K562 (cell line): ENCODE results near the gene ZNF775.

Experiments used
- POLR2G ChIP-seq: fragments of 200-400 bp; formaldehyde crosslinking; IDR thresholded peaks from 2 replicates; pipeline ENCODE4 v1.6.1; 2017; ENCODE audit warnings: low read depth, mild to moderate bottlenecking, antibody characterized with exemption, low read length, moderate library complexity
- SRF ChIP-seq, 2 experiments: fragments of 250-450, 450-650 bp in 1 of 2; sonication (Bioruptor Pico) in 1 of 2; sonication (generic) in 1 of 2; formaldehyde crosslinking; IDR thresholded peaks; 2 replicates each; pipeline versions ENCODE4 v1.5.0 to v1.5.1; 2020 to 2022; ENCODE audit warnings: mild to moderate bottlenecking in 1 of 2, missing genetic modification reagents in 1 of 2

DNA sequence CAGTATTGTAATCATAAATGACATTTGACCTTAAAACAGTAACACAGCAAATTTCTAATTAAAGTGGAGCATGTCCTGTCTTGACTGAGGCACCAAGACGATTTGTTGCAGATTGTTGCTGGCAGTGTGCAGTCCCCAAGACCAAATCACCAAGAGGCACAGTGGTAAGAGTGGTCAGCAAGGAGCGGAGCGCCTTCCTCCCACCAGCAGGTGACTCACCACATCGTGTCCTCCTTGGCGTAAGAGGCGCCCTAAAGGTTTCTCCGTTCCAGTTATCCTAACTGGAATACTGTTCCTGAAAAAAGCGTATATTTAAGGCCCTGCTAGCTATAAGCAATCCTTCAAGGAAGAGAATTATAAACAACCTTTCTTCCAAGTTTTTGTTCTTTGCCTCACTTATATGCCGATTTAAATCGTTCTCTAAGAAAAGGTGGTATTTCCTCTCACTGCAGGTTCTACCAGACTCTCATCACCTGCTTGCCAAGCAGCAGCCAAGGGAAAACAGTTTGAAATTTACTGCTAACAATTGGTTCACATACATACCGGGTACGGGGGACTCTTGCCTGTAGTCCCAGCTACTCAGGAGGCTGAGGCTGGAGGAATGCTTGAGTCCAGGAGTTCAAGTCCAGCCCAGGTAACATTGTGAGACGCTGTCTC lies 21.2 kb upstream of the ZNF775 start:
- TF ChIP-seq SRF (CRISPR knock-in tag; IDR thresholded peaks at IDR 0.05) (no peak), POLR2G (no peak)
